ENCODE data around the gene PHLDA1.
"Not testable (repeated sequence)": the region's sequence is repeated elsewhere in the genome, so short reads cannot be mapped to it uniquely, and the experiment has no call there.

PHLDA1 gene

DNA sequence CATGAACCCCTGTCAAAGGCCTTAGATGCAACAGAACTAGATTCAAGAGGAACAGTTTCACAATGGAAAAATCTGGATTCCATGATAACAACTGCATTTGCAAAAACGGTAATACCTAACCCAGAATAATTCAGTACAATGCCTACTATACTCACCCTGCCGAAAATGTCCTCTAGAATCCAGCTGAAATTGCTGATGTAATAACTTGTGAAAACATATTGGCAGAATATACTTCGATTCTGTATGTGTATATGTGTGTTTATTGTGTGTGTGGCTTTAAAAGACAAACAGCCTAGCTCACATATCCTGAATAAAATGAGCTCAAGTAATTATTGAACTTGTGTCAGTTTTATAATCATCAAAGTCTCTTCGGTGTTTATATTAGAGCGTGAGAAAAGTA lies 46.0 kb downstream of the PHLDA1 start:
- no peak for DNase-seq (ENCODE audit: low read depth)

DNA sequence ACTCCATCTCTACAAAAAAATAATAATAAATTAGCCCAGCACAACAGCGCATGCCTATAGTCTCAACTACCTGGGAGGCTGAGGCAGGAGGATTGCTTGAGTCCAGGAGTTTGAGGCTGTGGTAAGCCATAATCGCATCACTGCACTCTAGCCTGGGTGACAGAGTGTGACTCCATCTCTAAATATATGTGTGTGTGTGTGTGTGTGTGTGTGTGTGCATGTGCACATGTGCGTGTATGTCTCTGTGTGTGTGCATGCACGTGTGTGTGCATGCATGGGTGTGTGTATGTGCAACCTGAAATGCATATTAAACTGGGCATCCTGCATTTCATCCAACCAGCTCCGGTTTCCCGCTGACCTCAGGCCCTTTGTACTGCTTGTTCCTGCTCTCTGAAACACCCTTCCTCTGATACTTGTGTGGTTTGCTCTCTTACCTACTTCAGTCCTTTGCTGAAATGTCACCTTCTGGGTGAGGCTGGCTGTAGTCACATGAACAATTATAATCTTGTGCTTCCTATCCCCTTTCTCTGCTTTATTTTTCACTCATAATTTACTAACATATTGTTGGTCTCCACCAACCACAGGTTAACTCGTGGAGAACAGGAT lies 46.9 kb downstream of the PHLDA1 start:
- no peak for DNase-seq (ENCODE audit: low read depth)

DNA sequence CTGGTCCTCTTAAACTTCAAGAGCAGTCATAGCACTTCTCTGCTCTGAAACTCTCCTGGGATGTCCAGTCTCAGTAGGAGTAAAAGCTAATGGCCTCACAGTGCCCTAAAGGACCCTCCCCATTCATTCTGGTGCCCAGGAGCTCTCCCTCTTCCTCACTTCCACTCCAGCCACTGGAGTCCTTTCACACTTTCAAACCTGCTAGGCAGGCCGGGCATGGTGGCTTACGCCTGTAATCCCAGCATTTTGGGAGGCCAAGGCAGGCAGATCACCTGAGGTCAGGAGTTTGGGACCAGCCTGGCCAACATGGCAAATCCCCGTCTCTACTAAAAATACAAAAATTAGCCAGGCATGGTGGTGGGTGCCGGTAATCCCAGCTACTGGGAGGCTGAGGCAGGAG lies 47.7 kb downstream of the PHLDA1 start:
- DNase-seq (ENCODE audit: low read depth): not testable (repeated sequence)

DNA sequence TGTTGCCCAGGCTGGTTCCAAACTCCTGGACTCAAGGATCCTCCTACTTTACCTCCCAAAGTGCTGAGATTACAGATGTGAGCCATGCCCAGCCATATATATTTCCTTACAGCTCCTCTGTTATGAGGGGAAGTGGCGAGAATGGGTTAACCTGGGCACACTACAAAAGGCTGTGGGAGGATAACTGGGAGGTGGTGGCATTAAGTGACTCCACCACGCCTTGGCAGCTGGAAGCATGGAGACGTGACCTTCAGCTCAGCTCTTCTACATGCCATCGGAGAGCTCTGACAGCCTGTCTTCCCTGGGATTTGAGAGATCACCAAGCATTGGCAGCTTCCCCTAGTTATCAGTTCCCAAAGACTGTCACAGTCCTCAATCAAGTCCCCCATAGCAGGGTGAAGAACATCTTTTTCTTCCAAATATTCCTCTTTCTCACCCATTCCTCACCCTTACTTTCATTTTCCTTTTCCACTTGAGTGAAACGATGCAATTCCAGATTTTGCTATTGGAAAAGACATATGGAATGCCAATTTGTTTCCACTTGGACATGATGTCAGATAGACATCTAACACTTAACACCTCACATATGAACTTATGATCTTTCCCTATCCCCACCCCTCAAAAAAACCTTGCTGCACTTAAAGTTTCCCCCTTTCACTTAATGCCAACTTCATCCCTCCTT lies 48.5 kb downstream of the PHLDA1 start:
- no peak for DNase-seq (ENCODE audit: low read depth)

DNA sequence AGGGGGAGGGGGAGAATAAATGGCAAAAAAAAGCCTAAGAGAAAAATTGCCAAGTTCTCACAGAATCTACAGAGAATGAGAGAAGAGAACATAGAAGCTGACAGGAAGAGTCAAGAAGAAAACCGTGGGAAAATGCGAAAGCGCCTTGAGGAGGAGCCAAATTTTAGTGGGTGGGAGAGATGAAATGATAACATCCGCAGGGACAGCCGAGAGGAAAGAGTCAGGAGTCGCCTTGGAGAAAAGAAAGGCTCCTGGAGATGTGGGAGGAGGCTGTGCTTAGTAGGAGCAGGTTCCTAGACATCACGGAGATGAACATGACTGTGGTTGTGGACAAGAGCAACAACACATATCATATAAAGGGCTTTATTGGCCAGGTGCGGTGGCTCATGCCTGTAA lies 49.4 kb downstream of the PHLDA1 start:
- DNase-seq (ENCODE audit: low read depth): no peak

DNA sequence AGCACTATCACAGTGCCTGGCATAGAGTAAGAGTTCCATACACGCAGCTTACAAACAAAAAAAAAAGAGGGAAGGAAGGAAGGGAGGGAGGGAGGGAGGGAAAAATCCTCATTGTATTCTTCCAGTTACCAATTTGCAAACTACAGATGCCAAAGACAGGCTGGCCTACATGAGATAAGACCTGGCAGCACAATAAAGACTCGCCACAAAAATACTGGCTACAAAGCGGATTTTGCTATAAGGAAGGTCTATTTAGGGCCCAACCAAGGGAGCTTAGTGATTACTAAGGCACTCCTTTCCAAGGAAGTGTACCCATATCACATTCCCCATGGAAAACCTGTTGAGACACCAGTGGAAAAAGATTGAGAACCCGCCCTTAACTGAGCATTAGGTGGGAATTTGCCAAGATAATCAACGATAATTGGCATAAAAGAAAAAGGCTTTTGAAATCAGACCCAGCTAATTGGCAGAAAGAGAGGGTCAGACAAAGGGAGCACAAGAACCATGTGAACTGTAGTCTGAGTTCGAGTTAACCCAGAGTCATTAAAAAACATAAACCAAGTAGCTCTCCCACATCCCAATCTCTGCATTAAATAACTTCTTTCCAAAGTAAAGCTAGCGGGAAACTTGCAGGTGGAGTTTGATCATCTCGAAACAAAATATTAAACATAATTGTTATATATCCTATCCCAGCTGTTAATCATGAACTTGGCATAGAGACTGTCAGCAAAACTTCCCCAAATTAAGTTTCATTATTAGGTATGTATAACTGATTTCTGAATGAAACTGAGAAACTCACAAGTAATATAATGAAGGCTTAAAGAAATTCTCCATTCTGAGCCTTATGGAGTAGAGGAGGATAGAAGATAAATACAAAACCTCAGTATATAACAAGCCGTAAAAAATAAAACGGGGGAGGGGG lies 50.1 kb downstream of the PHLDA1 start:
- DNase-seq (ENCODE audit: low read depth): no peak

DNA sequence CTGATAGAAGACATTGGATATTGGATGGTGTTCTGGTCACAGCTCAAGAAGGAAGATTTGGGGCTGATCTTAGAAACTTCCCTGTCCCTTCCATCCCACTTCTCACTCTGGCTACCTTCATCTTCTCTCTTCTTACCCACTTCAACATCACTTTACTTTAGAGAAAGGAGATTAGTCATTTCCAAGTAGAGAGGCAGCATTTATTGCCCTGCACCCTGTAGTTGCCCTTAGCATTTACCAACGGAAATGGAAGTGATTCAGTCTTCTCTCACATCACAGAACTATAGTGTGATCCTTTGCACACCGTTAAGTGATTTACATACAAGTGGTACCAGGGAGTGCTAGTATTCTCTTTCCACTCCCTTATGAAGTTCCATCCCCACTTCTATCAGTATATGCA lies 52.4 kb downstream of the PHLDA1 start:
- peak; percentile 92 for DNase-seq (ENCODE audit: low read depth)

DNA sequence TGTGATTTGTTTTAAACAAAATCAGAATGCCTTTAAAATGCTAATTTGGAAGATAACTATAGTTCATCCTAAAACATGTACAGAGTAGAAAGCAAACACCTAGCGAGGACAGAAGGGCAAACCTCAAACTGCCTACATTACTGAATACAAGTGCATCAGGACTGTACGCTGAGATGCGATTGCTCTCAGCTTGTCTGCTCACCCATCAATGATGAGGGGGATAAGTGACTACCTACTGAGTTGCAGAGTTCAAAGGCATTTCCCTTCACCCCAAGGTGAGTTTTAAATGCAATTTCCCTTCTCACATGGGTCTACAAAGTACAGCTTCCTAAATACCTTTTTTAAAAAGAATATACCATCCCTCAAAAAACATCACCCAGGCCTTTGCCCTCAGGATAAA lies 52.9 kb downstream of the PHLDA1 start:
- peak; percentile 32 for DNase-seq (ENCODE audit: low read depth)

DNA sequence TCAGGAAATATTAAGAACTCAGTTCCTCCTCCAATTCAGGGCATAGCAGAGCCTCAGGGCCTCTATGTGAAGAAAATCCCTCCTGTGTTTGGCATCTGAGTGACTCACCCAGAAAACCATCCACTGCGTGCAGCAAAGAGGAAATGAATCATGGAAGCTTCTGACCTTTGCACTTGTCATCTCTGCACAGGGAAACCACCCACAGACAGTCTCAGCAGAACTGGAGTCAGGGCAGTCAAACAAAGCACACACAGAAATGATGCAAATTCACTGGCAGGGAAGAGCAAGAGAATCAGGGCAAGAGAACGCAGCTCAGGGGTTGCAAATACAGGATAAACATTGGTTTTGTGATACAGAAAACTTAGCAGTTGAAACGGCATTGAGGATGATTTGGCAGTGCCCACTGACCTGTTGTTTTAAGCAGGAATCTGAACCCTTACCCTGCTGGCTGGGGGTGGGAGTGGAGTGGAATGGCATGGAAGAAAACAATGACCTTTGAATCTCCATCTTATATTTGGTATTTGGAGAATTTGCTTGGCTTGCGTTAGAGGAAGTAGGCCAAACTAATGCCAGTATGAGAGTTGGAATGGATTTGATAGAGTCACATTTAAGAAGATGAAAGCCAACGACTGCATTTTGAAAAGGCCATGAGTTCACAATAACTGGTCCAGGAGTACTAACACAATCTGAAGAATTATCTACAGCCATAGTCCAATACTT lies 53.5 kb downstream of the PHLDA1 start:
- peak; percentile 100 for DNase-seq (ENCODE audit: low read depth)

DNA sequence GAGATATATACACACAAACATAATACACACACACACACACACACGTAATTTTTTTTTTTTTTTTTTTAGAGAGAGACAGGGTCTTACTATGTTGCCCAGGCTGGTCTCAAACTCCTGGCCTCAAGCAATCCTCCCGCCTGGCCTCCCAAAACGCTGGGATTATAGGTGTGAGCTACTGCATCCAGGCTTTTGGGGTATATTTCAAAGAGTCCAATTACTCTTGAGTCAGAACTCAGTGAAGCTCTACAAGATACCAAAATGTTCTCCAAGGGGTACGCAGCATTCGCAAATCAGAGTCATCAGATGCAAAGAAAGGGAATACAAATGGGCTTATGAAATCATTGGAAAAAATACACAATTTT lies 54.0 kb downstream of the PHLDA1 start:
- no peak for DNase-seq (ENCODE audit: low read depth)

DNA sequence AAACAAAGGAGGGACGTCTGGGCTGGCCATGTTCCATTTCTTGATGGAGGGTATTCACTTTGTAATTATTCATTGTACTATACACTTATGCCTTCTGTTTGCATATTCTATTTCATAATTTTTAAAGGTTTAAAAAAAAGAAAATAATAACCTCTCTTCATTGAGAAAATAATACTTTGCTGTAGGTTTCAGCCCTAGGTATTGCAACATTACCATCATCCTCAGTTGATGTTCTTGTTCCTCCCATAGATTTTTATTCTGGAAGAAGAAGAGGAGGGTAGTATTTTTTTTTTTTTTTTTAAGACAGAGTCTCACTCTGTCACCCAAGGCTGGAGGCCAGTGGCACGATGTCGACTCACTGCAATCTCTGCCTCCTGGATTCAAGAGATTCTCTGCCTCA lies 54.7 kb downstream of the PHLDA1 start:
- no peak for DNase-seq (ENCODE audit: low read depth)

DNA sequence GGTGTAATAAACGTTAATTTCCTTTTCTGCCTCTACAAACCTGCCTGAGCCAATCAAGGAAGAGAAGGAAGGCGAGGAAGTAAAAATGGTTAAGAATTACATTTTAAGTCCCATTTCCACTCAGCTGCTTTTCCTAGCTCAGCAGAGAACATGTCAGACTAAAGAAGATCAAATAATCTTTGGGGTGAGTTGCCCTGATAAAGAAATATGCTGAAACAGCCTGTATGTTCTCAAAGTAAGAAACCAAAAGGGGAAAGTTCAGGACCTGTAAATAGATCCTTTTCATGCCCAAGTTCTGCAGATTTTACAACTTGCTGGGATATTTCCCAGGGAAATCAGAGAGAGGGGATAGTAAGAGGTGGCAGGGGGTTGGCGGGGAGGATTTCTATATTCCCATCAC lies 55.5 kb downstream of the PHLDA1 start:
- DNase-seq (ENCODE audit: low read depth): no peak

DNA sequence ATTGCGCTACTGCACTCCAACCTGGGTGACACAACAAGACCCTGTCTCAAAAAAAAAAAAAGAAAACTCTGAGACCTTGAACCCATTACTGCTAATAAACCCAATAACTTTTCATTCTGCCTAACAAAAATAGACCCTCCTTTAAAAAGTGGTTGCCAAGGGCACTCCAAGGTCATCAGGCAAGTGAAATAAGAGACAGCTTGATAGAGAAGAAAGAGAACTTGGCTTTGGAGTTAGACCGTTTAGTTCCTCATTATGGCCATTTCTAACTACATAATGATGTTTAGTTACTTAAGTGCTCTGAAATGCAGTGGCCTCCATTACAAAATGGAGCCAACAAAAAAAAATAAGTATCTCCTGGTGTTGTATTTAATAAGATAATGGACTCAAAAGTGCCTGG lies 55.9 kb downstream of the PHLDA1 start:
- no peak for DNase-seq (ENCODE audit: low read depth)

All from ELR (cell line).